ENCODE measurements around the gene ITPA.

ITPA gene

DNA sequence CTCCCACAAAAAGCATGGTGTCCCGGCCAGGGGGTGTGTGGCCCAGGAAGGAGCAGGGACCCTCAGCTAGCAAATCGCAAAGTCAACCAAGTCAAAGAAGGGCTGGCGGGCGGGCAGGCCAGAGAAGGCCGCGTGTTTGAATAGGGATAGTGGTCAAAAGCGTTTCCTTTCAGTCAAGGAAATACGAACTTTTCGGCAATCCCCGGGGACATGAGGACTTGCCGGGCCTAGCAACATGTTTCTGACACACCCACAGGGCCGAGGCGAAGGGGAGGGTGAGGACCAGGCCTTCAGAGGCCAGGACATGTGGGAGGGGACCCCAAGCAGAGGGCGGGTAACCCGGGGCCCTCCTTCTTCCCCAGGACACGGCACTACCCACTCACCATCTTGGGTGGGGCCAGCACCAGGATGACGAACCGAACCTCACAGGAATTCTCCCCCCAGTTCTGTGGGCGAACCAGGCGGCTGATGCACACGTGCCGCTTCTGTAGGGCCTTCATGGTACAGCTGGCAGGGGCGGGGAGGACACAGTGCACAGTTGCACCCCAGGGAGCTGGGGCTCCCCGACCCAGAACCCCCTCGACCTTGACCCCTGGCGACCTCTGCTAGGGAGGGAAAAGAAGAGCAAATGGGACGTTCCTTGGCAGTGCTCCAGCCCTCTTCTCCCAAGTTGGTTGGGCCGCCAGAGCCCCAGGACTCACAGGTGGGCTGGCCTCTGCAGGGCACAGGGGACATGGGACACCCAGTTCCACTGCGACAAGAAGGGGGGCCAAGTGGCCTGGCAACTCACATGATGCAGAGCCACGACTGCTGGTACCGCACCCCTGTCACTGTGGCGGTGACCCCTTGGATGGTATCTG is 24.1 kb downstream of the ITPA start:
- TF ChIP-seq, protein P1, sequence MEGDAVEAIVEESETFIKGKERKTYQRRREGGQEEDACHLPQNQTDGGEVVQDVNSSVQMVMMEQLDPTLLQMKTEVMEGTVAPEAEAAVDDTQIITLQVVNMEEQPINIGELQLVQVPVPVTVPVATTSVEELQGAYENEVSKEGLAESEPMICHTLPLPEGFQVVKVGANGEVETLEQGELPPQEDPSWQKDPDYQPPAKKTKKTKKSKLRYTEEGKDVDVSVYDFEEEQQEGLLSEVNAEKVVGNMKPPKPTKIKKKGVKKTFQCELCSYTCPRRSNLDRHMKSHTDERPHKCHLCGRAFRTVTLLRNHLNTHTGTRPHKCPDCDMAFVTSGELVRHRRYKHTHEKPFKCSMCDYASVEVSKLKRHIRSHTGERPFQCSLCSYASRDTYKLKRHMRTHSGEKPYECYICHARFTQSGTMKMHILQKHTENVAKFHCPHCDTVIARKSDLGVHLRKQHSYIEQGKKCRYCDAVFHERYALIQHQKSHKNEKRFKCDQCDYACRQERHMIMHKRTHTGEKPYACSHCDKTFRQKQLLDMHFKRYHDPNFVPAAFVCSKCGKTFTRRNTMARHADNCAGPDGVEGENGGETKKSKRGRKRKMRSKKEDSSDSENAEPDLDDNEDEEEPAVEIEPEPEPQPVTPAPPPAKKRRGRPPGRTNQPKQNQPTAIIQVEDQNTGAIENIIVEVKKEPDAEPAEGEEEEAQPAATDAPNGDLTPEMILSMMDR (IDR thresholded peaks at IDR 0.05), result no peak

DNA sequence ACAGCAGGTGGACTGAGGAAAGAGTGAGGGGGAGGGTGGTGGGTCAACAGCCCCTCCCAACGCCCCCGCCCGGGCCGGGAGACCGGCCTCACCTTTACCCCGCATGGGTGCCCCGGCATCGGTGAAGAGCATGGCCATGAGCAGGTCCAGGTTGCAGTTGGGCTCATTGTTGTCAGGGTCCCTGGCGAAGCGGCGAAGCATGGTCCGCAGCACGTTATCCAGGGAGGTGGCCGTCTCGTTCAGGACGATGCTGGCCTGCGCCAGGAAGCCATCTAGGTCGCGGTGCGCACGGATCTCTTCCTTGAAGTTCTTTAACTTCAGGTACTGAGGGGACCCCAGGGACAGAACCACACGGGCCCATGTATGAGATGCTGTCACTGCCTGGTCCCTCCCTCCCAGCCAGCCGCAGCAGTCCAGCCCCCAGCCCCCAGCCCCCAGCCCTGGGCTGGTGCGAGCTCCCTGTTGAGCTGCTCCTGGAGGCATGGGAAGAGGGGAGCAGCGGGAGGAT is 24.7 kb downstream of the ITPA start:
- no peak for DNase-seq (ENCODE audit: low spot score)
- TF ChIP-seq, protein P1 (IDR thresholded peaks at IDR 0.05), result no peak
- H3K27ac ChIP-seq, result no peak overlapping the region
- no peak overlapping the region for H3K4me3 ChIP-seq

More for the DNA sequence above, 24.1 kb downstream of the ITPA start:
- no peak overlapping the region for H3K4me3 ChIP-seq
- no peak overlapping the region for H3K27ac ChIP-seq
- DNase-seq (ENCODE audit: low spot score), result no peak

DNA sequence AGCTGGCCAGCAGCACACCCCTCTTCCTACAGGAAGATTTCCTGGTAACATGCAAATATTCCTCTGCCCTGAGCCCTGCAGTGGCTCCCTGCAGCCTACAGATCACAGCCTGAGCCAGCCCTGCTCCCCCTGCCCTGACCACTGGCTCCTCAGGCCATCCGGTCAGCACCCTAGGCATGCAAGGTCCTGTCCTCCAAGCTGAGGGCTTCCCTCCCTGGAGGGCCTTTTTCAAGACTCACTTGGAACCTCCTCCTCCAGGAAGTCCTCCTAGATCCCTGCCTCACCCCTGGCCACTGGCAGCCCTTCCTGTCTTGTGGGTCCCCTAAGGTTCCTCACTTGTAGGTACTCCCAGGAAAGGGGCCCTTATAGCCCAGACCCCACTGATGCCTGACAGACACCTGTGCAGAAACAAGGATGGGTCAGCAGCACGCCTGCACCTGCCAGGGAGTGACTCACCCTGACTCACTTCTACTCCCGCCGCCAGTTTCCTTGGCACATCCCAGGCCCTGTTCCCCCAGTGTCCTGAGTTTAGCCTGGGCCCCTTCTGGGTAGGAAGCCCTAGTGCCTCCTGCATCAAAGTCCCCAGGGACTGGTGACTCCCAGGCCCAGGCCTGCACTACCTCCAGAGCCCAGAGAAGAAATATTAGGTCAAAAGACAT is 26.5 kb downstream of the ITPA start:
- Histone ChIP-seq H3K4me3 (no peak overlapping the region), H3K27ac (no peak overlapping the region)
- TF ChIP-seq, protein P1 (IDR thresholded peaks at IDR 0.05), result no peak
- no peak for DNase-seq (ENCODE audit: low spot score)

- Histone ChIP-seq H3K4me3 (no peak overlapping the region), H3K27ac (no peak overlapping the region)
- TF ChIP-seq, protein P1 (IDR thresholded peaks at IDR 0.05), result no peak
- no peak for DNase-seq (ENCODE audit: low spot score)
These were observed 28.0 kb downstream of the ITPA start for GRCh38 chr20:3237011-3237957.

GRCh38 chr20:3237958-3238615 is 28.8 kb downstream of the ITPA start:
- peak overlapping the region; percentile 77 for H3K4me3 ChIP-seq
- DNase-seq (ENCODE audit: low spot score), result no peak
- TF ChIP-seq, protein P1 (IDR thresholded peaks at IDR 0.05), result no peak
- no peak overlapping the region for H3K27ac ChIP-seq

- no peak for DNase-seq (ENCODE audit: low spot score)
- H3K4me3 ChIP-seq, result peak overlapping the region; percentile 77
- no peak overlapping the region for H3K27ac ChIP-seq
- TF ChIP-seq, protein P1 (IDR thresholded peaks at IDR 0.05), result no peak
These were observed 29.3 kb downstream of the ITPA start for GRCh38 chr20:3238616-3239025.

Measured in coronary artery (tissue), 2 donors.